Measurements from ENCODE around the gene ADCY3.
A peak's percentile ranks its signal among the peaks of the same experiment; 100 is the strongest.
"Not testable (repeated sequence)": the region's sequence is repeated elsewhere in the genome, so short reads cannot be mapped to it uniquely, and the experiment has no call there.

Gene ADCY3

GRCh38 chr2:24809316-24810007 is 110.6 kb downstream of the ADCY3 start:
- DNase-seq (ENCODE audit: low read depth), result no peak

GRCh38 chr2:24806661-24807036 is 113.4 kb downstream of the ADCY3 start:
- no peak for DNase-seq (ENCODE audit: low read depth)

GRCh38 chr2:24805811-24806660 is 114.0 kb downstream of the ADCY3 start:
- not testable (repeated sequence) for DNase-seq (ENCODE audit: low read depth)

GRCh38 chr2:24800487-24800886 is 119.5 kb downstream of the ADCY3 start:
- DNase-seq (ENCODE audit: low read depth), result not testable (repeated sequence)

GRCh38 chr2:24797644-24798043 is 122.4 kb downstream of the ADCY3 start:
- DNase-seq (ENCODE audit: low read depth), result no peak

- no peak for DNase-seq (ENCODE audit: low read depth)
Measured at GRCh38 chr2:24793761-24794435, 126.1 kb downstream of the ADCY3 start.

GRCh38 chr2:24792874-24793760 is 126.9 kb downstream of the ADCY3 start, which contains the start of the genes CENPO and PTRHD1:
TSS of gene CENPO (plus strand) at chr2:24793425. CDS start at chr2:24793920, 495 bp downstream.
TSS of gene PTRHD1 (minus strand) at chr2:24793391. CDS start at chr2:24793377, 14 bp downstream.
- peak; percentile 93 for DNase-seq (ENCODE audit: low read depth)

GRCh38 chr2:24792542-24792873 is 127.5 kb downstream of the ADCY3 start:
- no peak for DNase-seq (ENCODE audit: low read depth)

- no peak for DNase-seq (ENCODE audit: low read depth)
Measured at GRCh38 chr2:24791452-24791851, 128.6 kb downstream of the ADCY3 start.

- no peak for DNase-seq (ENCODE audit: low read depth)
Measured at GRCh38 chr2:24788816-24789215, 131.2 kb downstream of the ADCY3 start.

- no peak for DNase-seq (ENCODE audit: low read depth)
Measured at GRCh38 chr2:24787532-24787931, 132.5 kb downstream of the ADCY3 start.

GRCh38 chr2:24785671-24786321 is 134.2 kb downstream of the ADCY3 start:
- DNase-seq (ENCODE audit: low read depth), result no peak

- DNase-seq (ENCODE audit: low read depth), result no peak
Measured at GRCh38 chr2:24783641-24784040, 136.4 kb downstream of the ADCY3 start.

- no peak for DNase-seq (ENCODE audit: low read depth)
Measured at GRCh38 chr2:24779116-24779515, 140.9 kb downstream of the ADCY3 start.

GRCh38 chr2:24774373-24774772 is 145.7 kb downstream of the ADCY3 start:
- DNase-seq (ENCODE audit: low read depth), result no peak

GRCh38 chr2:24771764-24772586 is 148.1 kb downstream of the ADCY3 start:
- DNase-seq (ENCODE audit: low read depth), result no peak

- DNase-seq (ENCODE audit: low read depth), result no peak
Measured at GRCh38 chr2:24771061-24771460, 149.0 kb downstream of the ADCY3 start.

Measured in stromal cell of bone marrow (primary cell).